Muscle of back (tissue), 11 donors: Measurements from ENCODE around the gene SMARCA4. TPM values are rescaled to one million over a fixed set of nuclear protein-coding genes. Genes with fewer than 3 reads are reported as not detected.
"Not testable (repeated sequence)": the region's sequence is repeated elsewhere in the genome, so short reads cannot be mapped to it uniquely, and the experiment has no call there.

Source experiments
- DNase-seq, 3 donors: peaks; one replicate each; pipeline versions ENCODE4 v3.0.0 to v3.0.0-alpha.2; 2013
- polyA plus RNA-seq, 10 donors: library from polyadenylated mRNA; unstranded; fragments of 120-200 nt; gene quantifications; one replicate each; pipeline ENCODE4 v1.2.1, GENCODE V29; 2013; ENCODE audit not compliant: insufficient read length in 10 of 10

The SMARCA4 gene
- polyA plus RNA-seq, 10 donors = 78.0 to 110 (median 93.9) TPM

DNA sequence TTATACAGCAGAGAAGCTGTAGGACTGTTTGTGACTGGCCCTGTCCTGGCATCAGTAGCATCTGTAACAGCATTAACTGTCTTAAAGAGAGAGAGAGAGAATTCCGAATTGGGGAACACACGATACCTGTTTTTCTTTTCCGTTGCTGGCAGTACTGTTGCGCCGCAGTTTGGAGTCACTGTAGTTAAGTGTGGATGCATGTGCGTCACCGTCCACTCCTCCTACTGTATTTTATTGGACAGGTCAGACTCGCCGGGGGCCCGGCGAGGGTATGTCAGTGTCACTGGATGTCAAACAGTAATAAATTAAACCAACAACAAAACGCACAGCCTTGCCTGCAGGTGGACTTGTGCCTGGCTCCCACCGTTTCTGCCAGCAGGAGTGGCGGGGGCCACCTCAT is 101.1 kb downstream of the SMARCA4 start:
- DNase-seq = no peak

DNA sequence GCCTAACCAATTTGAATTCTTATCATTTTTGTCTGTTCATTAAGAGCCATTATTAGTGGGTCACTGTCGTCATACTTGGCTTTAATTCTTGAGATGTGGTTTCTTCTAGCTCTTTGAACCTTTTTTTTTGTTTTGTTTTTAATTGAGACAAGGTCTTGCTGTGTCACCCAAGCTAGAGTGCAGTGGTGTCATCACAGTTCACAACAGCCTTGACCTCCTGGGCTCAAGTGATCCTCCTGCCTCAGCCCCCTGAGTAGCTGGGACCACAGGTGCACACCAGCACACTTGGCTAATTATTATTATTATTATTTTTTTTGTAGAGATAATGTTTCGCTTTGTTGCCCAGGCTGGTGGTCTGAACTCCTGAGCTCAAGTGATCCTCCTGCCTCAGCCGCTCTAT is 102.6 kb downstream of the SMARCA4 start:
- DNase-seq = no peak

DNA sequence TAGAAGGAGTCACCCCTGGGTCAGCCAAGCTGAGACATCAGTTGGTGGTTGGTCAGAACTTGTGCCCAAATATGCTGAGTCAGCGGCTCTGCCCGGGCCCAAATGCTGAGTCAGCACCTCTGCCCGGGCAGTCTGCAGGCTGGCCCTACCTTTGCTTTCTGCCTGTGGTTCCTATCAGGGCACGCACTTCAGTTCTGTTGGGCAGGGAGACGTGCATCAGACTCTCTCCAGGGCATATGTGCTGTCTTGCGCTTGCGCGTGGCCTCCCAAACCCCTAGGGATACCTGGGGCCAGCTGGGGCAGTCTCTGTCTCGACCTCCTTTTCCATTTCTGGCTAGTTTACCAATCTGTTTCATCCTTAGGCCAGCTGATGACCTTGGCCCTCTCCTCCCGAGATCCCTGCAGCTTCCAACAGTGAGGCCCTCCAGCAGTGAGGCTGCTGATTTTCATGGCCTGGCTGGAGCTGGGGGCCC is 104.0 kb downstream of the SMARCA4 start:
- peak in 1 of 3 donors; percentile 16 for DNase-seq

DNA sequence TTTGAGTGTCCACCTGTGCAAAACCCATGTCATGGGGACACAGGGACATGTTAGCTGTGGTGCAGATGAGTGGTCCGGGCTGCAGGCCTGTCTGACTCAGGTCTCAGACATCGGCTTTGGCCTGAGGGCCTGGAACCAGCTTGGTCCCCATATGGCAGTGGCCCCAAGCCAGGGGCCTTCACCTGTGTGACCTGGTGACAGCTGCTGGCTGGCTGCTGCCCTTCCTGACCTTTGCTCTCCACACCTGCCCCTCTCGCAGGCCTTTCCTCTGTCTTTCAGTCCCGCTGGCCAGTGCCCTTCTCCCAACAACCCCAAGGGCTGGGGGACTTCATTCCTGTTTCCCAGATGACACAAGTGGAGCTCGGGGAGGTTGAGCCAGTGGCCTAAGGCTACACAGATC is 105.5 kb downstream of the SMARCA4 start:
- no peak for DNase-seq

DNA sequence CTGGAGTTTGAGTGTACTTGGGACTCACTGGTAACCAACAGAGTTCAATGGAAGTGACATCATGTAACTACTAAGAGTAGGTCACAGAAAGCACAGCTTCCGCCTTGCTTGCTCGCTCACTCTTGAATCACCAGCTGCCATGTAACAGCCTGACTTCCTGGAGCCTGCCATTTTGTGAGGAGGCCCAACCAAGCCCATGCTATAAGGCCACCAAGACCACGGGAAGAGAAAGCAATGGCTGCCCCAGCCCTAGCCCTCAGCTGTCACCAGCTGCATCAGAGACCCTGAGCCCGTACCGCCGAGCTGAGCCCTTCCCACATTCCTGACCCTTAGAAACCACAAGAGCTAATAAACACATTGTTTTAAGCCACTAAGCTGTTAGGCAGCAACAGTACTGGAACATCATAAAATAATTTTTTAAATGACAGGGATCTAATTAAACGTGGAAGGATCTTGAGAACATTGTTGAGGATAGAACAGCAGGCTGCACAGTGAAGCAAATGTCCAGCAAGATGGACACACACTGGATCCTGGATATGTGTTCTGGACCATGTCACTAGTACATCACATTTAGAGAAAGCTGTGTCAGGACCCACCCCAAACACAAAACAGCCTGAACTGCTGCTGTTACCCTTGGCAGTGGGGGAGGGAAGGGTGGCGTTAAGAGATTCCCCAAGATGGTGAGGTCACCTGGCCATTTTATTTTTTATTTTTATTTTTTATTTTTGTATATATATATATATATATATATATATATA is 106.7 kb downstream of the SMARCA4 start:
- no peak for DNase-seq

DNA sequence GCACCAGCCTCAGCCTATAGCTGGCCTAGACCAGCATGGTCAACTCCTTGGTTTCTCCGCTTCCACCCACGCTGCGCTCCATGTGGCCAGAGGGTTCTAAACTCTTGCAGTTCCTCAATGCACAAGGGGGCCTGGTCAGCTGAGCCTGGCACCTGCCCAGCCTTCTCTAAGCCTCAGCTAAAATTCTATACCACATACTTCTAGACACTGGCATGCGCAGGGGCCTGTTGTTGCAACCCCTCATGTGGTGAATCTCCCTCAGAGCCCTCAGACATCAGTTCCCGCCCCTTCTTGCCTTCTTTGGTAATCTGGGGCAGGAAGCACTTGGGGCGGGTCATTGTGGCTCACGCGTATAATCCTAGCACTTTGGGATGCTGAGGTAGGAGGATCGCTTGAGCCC is 108.7 kb downstream of the SMARCA4 start:
- no peak for DNase-seq

DNA sequence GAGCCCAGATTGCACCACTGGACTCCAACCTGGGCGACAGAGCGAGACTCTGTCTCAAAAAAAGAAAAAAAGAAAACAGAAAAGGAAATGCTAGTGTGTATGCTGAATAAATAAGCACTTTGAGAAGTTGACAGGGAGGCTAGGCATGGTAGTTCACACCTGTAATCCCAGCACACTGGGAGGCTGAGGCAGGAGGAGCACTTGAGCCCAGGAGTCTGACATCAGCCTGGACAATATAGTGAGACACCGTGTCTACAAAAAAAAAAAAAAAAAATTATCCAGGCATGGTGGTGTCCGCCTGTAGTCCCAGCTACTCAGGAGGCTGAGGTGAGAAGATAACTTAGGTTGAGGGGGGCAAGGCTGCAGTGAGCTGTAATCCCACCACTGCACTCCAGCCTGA is 109.3 kb downstream of the SMARCA4 start:
- DNase-seq = no peak

DNA sequence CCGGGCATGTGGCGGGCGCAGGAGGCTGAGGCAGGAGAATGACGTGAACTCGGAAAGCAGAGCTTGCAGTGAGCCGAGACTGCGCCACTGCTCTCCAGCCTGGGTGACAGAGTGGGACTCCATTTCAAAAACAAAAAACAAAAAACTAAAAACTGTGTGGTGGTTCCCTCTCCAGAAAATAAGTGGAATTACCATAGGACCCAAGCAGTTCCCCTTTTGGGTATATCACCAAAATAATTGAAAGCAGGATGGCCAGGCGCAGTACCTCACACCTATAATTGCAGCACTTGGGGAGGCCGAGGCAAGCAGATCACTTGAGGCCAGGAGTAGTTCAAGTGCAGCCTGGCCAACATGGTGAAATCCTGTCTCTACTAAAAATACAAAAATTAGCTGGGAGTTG is 112.7 kb downstream of the SMARCA4 start:
- no peak for DNase-seq

DNA sequence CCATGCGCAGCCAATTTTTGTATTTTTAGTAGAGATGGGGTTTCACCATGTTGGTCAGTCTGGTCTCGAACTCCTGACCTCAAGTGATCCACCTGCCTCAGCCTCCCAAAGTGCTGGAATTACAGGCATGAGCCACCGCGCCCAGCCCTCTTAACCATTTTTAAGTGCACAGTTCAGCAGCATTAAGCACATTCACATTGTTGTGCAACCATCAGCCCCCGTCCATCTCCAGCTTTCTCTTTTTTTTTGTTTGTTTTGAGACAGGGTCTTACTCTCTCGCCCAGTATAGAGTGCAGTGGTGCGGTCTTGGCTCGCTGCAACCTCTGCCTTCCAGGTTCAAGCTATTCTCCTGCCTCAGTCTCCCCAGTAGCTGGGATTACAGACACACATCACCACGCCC is 116.0 kb downstream of the SMARCA4 start:
- DNase-seq = not testable (repeated sequence)

DNA sequence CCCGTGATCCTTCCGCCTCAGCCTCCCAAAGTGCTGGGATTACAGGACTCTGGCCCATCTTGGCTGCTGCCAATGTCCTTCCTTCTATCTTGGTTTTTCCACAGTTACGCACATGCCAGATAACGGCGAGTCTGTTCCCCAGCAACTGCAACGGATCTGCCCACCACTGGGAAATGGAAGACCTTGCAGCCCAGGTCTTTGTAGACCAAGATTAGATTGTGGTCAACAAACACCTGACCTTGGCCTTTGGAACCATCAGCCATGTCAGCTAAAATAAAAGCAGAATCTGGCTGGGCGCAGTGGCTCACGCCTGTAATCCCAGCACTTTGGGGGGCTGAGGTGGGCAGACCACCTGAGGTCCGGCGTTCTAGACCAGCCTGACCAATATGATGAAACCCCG is 118.1 kb downstream of the SMARCA4 start:
- no peak for DNase-seq

DNA sequence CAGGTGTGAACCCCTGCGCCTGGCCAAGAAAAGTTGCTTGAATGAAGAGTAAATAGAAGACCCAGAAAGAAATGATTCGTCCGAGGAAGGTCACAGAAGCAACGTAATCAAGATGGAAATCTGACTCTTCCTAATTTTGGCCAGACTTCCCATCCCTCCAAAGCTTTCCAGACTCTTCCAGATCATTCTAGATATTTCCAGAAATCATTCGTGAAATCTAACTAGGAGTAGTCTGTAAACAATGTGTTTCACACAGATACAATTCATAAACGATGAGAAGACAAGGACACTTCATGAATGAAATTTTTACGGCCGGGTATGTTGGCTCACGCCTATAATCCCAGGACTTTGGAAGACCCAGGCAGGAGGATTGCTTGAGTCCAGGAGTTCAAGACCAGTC is 119.2 kb downstream of the SMARCA4 start:
- DNase-seq = no peak

DNA sequence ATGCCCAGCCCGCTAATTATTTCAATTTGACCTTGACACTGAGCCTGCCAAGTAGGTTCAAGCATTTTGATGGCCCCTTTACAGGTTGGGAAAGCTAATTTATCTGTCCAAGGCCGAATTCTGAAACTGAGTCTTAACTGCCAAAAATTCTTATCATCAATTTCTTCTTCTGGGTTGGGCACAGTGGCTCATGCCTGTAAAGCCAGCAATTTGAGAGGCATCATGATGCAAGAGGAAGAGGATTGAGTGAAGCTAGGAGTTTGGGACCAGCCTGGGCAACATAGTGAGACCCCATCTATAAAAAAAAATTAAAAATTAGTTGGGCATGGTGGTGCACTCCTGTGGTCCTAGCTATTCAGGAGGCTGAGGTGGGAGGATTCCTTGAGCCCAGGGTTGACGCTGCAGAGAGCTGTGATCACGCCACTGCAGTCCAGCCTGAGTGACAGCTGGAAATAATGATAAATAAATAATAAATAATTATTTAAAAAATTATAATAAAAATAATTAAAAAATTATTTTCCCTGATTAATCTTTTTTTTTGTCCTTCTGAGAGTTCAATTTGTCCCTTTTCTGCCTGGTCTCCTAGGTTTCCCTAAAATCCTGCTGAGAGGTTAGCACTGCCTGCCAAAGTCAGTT is 127.2 kb downstream of the SMARCA4 start:
- DNase-seq = no peak

DNA sequence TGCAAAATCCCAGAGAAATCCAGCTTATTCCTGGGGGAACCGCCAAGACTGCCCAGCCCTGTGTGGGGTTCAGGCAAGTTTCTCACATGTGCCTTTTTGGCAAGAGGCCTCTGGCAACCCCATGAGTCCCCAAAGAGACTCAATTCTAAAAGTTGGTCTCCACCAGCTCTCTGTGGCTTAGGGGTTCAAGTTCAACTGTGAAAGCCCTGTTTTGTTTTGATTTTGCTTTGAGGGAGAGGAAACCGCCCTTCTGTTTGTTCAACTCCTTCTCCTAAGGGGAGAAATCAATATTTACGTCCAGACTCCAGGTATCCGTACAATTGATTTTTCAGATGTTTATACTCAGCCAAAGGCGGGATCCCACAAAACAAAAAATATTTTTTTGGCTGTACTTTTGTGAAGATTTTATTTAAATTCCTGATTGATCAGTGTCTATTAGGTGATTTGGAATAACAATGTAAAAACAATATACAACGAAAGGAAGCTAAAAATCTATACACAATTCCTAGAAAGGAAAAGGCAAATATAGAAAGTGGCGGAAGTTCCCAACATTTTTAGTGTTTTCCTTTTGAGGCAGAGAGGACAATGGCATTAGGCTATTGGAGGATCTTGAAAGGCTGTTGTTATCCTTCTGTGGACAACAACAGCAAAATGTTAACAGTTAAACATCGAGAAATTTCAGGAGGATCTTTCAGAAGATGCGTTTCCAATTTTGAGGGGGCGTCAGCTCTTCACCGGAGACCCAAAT is 127.8 kb downstream of the SMARCA4 start:
- peak in 2 of 3 donors; percentile 17 to 79 for DNase-seq

DNA sequence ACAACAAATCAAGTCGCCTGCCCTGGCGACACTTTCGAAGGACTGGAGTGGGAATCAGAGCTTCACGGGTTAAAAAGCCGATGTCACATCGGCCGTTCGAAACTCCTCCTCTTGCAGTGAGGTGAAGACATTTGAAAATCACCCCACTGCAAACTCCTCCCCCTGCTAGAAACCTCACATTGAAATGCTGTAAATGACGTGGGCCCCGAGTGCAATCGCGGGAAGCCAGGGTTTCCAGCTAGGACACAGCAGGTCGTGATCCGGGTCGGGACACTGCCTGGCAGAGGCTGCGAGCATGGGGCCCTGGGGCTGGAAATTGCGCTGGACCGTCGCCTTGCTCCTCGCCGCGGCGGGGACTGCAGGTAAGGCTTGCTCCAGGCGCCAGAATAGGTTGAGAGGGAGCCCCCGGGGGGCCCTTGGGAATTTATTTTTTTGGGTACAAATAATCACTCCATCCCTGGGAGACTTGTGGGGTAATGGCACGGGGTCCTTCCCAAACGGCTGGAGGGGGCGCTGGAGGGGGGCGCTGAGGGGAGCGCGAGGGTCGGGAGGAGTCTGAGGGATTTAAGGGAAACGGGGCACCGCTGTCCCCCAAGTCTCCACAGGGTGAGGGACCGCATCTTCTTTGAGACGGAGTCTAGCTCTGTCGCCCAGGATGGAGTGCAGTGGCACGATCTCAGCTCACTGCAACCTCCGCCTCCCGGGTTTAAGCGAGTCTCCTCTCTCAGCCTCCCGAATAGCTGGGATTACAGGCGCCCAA is 128.6 kb downstream of the SMARCA4 start, which contains the start of gene LDLR:
TSS of gene LDLR (plus strand) at position 210 of the 760 bp plus-strand sequence. CDS start at position 296, 86 bp downstream.
- DNase-seq = peak; percentile 91 to 97 (median 93)

DNA sequence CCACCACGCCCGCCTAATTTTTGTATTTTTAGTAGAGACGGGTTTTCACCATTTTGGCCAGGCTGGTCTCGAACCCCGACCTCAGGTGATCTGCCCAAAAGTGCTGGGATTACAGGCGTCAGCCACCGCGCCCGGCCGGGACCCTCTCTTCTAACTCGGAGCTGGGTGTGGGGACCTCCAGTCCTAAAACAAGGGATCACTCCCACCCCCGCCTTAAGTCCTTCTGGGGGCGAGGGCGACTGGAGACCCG is 129.1 kb downstream of the SMARCA4 start:
- not testable (repeated sequence) for DNase-seq

DNA sequence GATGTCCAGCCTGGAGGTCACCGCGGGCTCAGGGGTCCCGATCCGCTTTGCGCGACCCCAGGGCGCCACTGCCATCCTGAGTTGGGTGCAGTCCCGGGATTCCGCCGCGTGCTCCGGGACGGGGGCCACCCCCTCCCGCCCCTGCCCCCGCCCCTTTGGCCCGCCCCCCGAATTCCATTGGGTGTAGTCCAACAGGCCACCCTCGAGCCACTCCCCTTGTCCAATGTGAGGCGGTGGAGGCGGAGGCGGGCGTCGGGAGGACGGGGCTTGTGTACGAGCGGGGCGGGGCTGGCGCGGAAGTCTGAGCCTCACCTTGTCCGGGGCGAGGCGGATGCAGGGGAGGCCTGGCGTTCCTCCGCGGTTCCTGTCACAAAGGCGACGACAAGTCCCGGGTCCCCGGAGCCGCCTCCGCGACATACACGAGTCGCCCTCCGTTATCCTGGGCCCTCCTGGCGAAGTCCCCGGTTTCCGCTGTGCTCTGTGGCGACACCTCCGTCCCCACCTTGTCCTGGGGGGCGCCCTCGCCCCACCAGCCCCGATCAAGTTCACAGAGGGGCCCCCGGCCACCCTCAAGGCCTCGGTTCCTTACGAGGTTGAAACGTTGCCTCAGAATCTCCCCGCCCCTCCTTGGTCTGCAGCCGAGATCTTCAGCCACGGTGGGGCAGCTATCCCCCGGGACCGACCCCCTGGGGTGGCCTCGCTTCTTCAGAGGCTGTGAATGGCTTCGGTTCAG is 129.6 kb downstream of the SMARCA4 start:
- peak; percentile 95 to 97 (median 97) for DNase-seq

DNA sequence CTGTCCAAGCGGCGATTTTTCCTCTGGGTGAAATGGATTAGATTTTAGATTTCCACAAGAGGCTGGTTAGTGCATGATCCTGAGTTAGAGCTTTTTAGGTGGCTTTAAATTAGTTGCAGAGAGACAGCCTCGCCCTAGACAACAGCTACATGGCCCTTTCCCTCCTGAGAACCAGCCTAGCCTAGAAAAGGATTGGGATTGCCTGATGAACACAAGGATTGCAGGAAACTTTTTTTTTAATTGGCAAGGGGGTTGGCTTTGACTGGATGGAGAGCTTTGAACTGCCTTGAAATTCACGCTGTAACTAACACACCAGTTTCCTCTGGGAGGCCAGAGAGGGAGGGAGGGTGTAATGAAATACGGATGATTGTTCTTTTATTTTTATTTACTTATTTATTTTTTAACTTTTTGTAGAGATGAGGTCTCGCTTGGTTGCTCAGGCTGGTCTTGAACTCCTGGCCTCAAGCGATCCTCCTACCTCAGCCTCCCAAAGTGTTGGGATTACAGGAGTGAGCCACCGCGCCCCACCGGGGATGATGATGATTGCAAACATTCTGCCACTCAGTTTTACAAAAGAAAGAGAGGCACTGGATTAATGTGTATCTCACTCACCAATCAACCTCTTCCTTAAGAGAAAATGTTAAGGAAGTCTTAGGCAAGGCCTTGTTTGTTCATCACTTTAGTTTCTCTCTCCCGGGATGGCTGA is 130.3 kb downstream of the SMARCA4 start:
- DNase-seq = no peak

DNA sequence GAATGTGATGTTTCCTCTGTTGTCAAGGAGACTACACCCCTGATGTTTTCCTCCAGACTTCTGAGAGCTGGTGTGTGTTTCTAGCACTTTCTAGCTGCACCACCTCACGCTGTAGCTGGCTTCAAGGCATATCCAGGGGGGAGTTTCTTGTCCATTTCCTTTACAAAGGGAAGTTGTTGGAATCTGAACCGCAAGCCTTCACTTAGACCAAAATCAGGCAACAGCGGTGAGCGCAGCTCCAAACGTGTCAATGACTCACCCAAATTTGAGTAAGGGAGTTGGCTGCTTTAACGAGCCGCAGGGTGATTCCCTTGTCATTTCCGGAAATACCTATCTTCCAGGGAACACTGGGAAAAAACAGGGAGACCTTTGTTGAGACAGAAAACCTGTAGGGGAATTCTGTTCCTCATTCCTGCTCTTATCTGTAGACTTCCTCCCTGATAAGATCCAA is 130.9 kb downstream of the SMARCA4 start:
- DNase-seq = peak in 2 of 3 donors; percentile 87 to 88

DNA sequence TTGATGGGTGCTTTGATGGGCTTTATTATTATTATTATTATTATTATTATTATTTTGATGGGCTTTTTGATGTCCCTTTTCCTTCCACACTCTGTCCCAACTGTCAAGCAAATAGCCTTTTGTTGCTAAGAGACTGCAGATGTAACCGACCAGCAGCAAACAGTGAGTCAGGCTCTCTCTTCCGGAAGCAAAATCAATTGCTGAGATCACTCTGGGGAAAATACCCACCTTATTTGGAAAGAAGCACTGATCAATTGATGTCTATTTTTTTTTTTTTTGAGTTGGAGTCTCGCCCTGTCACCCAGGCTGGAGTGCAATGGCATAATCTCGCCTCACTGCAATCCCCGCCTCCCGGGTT is 131.3 kb downstream of the SMARCA4 start:
- DNase-seq = peak in 2 of 3 donors; percentile 39 to 65

DNA sequence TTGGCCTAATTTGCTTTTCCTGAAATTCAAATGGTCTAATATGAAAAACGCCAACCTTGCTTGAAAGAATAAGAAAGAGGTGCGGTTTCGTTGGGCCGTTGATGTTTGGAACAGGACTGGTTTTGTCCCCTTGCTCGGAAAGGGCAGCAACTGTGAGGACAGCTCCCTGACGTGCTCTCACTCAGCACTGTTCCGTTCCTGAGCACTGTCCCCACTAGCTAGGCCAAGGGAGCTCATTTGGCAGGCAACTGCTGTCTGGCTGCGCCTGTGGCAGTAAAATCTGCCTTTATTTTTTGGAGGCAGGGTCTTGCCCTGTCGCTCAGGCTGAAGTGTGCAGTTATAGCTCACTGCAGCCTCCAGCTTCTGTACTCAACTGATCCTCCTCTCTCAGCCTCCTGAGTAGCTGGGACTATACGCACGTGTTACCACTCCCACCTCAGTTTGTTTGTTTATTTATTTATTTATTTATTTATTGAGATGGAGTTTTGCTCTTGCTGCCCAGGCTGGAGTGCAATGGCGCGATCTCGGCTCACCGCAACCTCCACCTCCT is 132.9 kb downstream of the SMARCA4 start:
- no peak for DNase-seq
